Frontal cortex (tissue), 4 donors: Measurements from ENCODE around the gene ADAM17. TPM values are rescaled to one million over a fixed set of nuclear protein-coding genes. Genes with fewer than 3 reads are reported as not detected.
"Not testable (repeated sequence)": the region's sequence is repeated elsewhere in the genome, so short reads cannot be mapped to it uniquely, and the experiment has no call there.

ENCODE experiments used
- DNase-seq, 2 donors: peaks; one replicate each; pipeline ENCODE4 v3.0.0; 2012; ENCODE audit warnings: low spot score in 2 of 2
- FAIRE-seq: peaks from 2 replicates; lab custom pipeline; 2012; peaks lifted over from hg19 to GRCh38; lab: Jason Lieb, UNC
- total RNA-seq: library from RNA; depleted of rRNA; stranded (reverse); fragments of >200 nt; gene quantifications from one replicate; pipeline ENCODE4 v1.2.3, GENCODE V29; 2014
- donor health status: control.
- donor health status: control.
- donor health status: control.

ADAM17 gene
- total RNA-seq, 1 donor from 2014 or later: 33.8 TPM

- DNase-seq: no peak
- FAIRE-seq: no peak
Observed at GRCh38 chr2:9570182-9571060, 14.8 kb upstream of the ADAM17 start.

- FAIRE-seq: no peak
- no peak for DNase-seq
Observed at GRCh38 chr2:9565436-9566153, 10.0 kb upstream of the ADAM17 start.

- DNase-seq (no peak), FAIRE-seq (no peak)
Observed at GRCh38 chr2:9560628-9561027, 5.0 kb upstream of the ADAM17 start.

DNA sequence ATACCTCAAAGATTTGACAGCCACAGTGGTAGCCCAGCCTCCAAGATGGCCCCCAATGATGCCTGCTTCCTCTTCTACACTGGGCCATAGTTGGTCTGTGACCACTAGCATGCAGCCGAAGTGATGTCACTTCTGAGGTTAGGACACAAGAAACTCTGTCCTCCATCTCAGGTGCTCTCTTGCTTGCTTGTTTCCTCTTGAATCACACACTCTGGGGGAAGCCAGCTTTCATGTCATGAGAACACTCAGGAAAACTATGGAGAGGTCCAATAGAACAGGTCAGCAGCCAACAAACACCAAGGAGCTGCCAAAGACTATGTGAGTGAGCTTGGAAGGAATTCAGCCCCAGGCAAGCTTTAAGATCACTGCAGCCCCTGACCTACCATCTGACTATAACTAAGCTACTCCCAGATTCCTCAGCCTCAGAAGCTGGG, 3.3 kb upstream of the ADAM17 start:
- DNase-seq: no peak
- FAIRE-seq: no peak

DNA sequence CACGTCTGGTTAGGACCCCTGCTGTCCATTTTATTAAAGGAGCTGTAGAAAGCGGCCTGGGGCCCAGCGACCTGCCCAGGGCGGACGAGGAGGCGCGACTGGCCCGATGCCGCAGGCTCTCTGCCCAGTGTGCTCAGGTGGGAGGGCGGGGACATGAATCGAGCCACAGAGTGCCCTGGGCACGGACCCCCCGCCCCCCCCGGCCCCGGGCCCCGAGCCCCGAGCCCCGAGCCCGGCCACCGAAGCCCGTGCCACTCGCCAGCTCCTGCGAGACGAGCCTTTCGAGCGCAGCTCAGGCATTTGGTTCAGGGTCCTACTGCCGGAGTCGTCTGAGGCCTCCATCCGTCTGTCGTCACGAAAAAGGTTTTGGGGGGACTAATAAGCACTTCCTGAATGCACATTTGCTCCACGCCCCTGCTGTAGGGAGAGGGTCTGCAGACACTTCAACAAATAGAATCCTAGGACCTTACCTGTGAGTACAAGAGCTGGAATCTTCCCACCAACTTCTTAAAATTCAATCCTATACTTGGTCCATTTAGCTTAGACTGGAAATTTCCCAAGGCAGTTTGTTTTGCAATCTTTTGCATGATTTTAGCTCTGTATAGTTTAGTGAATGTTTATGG, 602 bp upstream of the ADAM17 start:
- FAIRE-seq: no peak
- no peak for DNase-seq

GRCh38 chr2:9554921-9555296, 721 bp downstream of the ADAM17 start:
- DNase-seq (no peak), FAIRE-seq (no peak)

GRCh38 chr2:9552219-9553178, 3.1 kb downstream of the ADAM17 start:
- DNase-seq: no peak

GRCh38 chr2:9550859-9551391, 4.7 kb downstream of the ADAM17 start:
- not testable (repeated sequence) for DNase-seq, FAIRE-seq

More at GRCh38 chr2:9552219-9553178, 3.1 kb downstream of the ADAM17 start:
- no peak for FAIRE-seq

DNA sequence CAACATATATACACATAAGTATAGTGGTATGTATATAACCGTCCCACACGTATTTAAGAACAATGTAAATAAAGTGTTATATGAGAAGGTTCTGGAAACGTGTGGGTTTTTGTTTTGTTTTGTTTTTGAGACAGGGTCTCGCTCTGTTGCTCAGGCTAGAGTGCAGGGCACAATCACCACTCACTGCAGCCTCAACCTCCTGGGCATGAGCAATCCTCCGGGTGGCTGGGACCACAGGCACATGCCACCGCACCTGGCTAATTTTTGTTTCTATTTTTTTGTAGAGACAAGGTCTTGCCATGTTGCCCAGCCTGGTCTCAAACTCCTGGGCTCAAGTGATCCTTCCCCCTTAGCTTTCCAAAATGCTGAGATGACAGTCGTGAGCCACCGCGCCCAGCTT, 6.2 kb downstream of the ADAM17 start:
- FAIRE-seq: no peak

DNA sequence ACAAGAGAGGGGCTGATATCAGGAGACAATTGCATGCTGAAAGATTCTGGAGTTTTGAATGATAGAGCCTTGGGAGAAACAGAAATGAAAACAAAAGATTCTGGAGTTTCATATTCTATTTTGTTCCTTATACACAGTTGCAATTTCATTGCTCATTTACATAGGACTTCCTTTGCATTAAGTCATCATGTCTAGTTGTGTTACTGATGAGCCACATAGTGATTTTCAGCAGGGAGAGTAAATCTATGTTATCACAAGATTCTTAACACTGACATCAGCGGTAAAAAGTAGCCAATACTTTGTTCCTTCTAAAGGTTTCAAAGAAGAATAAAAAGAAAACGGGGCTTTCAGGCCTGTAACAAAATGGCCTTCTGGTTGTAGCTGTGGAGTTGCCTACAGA, 7.1 kb downstream of the ADAM17 start:
- FAIRE-seq: no peak
- DNase-seq: no peak

More for the DNA sequence above, 6.2 kb downstream of the ADAM17 start:
- DNase-seq: no peak

DNA sequence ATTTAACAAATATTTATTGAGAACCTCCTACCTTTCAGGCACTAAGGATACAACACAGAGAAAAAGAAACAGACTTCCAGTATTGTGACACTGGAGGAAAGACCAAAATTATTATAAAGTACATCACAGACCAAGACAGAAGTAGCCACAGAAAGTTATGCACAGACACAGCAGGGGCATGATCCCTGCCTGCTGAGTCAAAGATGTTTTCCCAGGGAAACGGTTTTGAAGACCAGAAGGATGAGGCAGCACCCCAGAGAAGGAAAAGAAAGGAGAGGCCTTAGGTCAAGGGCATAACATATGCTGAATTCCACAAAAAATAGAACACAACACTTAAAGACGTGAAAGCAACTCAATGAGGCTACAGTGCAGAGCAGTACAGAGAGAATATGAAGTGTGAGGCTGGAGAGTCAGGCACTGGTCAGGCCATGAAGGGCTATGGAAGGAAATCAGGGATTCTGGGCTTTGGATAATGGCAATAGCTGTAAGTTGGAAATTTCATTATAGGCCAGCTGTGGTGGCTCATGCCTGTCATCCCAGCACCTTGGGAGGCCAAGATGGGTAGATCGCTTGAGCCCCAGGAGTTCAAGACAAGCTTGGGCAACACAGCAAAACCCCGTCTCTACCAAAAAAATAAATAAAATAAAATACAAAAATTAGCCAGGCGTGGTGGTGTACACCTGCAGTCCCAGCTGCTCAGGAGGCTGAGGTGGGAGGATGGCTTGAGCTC, 8.2 kb downstream of the ADAM17 start:
- no peak for FAIRE-seq
- no peak for DNase-seq

DNA sequence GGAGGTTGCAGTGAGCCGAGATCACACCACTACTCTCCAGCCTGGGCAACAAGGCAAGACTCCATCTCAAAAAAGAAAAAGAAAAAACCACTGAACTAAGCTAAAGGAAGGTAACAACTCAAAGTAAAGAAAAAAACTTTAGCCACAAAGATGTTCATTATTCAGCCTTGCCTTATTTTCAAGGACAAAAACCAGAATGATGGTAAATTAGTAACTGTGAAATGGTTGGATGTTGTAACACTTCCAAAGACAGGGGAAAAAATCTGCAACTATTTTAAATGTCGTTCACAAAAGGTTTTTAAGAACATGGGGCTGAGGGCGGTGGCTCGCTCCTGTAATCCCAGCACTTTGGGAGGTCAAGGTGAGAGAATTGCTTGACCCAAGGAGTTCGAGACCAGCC, 10.1 kb downstream of the ADAM17 start:
- DNase-seq: no peak
- no peak for FAIRE-seq

GRCh38 chr2:9543557-9543956, 12.1 kb downstream of the ADAM17 start:
- DNase-seq: no peak
- FAIRE-seq: no peak

DNA sequence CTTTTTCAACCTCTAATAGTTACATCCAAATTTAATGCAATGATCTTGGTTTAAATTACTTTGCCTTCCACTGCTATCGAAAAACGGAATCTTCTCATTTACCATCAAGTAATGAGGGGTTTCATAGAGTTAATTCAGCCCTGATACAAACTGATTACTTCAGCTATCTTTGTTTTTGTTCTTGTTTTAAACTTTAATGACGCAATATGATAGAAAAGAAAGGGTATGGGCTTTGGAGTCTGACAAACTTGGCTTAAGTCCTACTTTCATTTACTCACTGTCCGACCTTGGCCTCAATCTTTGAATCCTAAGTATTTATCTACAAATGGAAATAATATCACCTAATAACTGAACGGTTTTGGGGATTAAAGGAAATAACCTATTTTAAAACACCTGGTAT, 16.1 kb downstream of the ADAM17 start:
- DNase-seq: no peak
- FAIRE-seq: no peak

DNA sequence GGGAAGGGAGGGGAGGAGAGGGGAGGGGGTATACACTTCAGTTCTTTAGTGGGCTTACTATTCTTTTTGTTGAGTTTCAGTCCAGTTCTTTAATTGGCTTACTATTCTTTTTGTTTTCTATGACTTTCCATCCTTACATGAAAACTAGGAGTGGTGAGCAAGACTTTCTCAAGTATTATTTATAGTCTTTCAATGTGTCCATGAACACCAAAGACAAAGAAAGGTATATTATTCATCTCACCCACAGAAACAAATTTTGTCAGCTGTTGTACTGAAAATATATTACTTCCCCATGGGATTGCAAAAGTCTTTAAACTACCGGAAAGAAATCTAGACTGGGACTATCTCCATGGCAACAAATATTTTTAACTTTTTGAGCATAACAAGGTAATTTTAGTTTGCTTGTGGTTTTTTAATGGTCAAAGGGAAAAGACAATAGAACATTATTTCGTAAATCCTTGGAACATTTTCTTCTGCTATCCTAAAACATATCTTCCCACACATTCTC, 17.6 kb downstream of the ADAM17 start:
- DNase-seq (peak in 1 of 2 donors; percentile 20), FAIRE-seq (no peak)

- no peak for FAIRE-seq
- no peak for DNase-seq
Observed at GRCh38 chr2:9536504-9536903, 19.1 kb downstream of the ADAM17 start.

GRCh38 chr2:9535177-9535576, 20.5 kb downstream of the ADAM17 start:
- DNase-seq (no peak), FAIRE-seq (no peak)

- FAIRE-seq (no peak), DNase-seq (no peak)
Observed at GRCh38 chr2:9533663-9534062, 22.0 kb downstream of the ADAM17 start.
